G401.6 (cell line): Measurements from ENCODE around the gene ALG14.
A peak's percentile ranks its signal among the peaks of the same experiment; 100 is the strongest.

Experiments
- FAIRE-seq: peaks from 2 replicates; lab custom pipeline; 2012; peaks lifted over from hg19 to GRCh38; lab: Jason Lieb, UNC

ALG14 gene

GRCh38 chr1:94926915-94927404, 145.8 kb downstream of the ALG14 start, which contains the start of gene CNN3:
Gene CNN3 (minus strand): TSS chr1:94927110. CDS start chr1:94926894, 216 bp downstream.
- FAIRE-seq: no peak

GRCh38 chr1:94926126-94926914, 146.4 kb downstream of the ALG14 start:
- no peak for FAIRE-seq

DNA sequence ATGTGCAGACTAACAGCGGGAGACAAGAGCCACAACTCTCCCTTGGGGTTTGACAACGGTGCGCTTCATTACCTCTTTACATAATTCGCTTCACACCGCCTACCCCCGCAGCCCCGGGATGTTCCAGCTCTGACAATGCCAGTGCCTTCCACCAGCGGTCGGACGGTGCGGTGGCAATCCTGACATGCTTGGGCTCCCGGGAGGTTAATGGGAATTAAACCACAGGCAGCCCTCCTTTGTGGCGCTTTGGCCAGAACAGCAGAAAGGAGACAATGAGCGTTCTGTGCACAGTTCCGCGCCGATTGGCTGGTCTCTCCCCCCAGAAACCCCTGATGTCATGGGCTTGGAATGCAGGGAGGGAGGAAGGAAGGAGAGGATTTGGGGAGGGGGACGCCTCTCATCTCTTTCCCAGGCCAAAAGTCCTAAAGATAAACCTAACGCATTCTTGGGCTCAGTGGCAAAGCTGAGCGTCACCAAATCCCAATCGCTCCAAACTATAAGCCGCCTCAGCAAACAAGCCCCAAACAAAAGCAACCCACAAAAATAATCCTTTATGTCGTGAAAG, 147.1 kb downstream of the ALG14 start:
- FAIRE-seq: peak; percentile 71

- no peak for FAIRE-seq
Measured at GRCh38 chr1:94925004-94925403, 147.7 kb downstream of the ALG14 start.
